Thyroid gland (tissue), 4 donors: ENCODE measurements around the gene CCSER1.

Experiments used
- CTCF ChIP-seq, 6 experiments: fragments of 200-600 bp in 3 of 6; fragments of 450-650 bp in 3 of 6; sonication (generic) in 3 of 6; IDR thresholded peaks; one replicate each; pipeline ENCODE4 v1.5.1; 2016 to 2019; ENCODE audit warnings: antibody characterized with exemption in 6 of 6, mild to moderate bottlenecking in 2 of 6, inconsistent platforms in 1 of 6, moderate library complexity in 1 of 6
- POLR2A ChIP-seq, 2 donors: fragments of 450-650 bp; IDR thresholded peaks; one replicate each; pipeline ENCODE4 v1.6.1; 2017; ENCODE audit warnings: antibody characterized with exemption in 2 of 2, mild to moderate bottlenecking in 2 of 2, moderate library complexity in 1 of 2

DNA sequence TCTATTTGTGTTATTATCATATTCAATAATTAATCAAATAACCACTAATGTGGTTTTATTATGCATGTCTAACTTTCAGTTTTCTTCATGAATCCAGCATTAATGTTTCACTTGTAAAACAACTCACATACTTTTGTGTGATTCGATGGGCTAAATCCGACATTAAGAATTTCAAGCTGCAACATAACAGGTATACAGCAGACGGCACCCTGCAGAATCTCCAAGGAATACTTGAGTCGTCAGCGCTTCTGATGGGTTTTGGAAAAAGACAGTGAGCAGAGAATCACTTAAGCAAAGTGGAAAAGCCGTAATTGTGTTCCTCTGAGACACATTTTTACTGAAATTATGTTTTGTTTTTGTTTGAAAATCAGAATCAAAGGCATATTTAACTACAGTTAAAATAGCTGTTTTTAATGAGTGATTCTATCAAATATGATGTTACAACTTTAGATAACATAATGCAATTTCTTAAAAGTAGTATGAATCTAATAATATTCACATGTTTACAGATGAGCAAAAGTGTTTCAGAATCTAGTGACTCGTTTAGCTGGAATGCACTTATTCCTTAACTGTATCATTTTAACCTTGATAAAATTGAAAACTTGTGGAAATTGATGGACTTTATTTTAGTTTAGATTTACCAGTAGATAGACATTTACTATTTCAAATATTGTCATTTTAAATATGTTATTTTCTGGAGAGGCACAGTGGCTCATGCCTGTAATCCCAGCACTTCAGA is 514.8 kb downstream of the CCSER1 start:
- TF ChIP-seq CTCF (IDR thresholded peaks at IDR 0.05), result no peak
- no peak for TF ChIP-seq POLR2A (IDR thresholded peaks at IDR 0.05)
